ENCODE data around the gene BMPR1B. TPM values are rescaled to one million over a fixed set of nuclear protein-coding genes. Genes with fewer than 3 reads are reported as not detected.

BMPR1B gene
- total and polyA plus RNA-seq, 9 of the 15 experiments (the other 6 are each of a cell fraction or from before 2014, with no cell fraction given), result 0.01 TPM; not detected in 8

DNA sequence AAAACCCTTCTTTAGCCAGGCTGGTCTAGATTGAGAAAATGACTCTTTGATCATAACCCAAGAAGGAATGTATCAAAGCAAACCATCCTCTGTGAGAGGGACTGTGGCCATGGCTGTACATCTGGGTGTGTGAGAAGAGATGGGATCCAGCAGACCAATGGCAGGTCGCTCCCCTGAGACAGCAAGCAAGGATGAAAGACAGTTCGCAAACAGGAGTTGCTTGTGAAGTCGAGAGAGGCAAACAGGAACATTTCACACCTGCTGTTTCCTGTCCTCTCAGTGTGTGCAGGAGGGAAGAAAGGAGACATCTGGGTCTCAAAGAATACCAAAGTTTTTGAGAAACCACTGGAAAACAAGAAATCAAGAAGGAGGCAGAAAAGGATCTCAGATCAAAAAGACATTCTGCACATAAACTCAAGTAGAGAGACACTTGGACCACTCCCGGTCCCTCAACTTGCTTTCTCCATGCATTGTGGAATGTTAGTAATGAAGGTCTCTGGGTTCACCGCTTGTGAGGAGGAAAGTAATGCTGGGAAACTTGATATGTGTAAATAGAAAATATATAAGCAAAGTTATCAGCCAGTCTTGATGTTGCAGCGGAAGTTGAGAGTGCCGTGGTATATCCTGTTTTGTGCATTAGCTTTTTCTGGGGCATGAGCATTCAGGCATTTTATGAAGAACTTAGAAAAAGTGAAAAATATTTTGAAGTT lies 327.5 kb downstream of the BMPR1B start (continued):
- TF ChIP-seq ARID1B (IDR thresholded peaks at IDR 0.05), result no peak
- no peak for TF ChIP-seq YY1 (IDR thresholded peaks at IDR 0.05; ENCODE audit: borderline replicate concordance in 1 of 3, control insufficient read depth in 1 of 3, extremely low read depth in 1 of 3, insufficient read depth in 3 of 3, insufficient read length in 1 of 3, insufficient replicate concordance in 2 of 3, low read depth in 1 of 3, low read length in 2 of 3)
- no peak for TF ChIP-seq ZNF76 (CRISPR knock-in tag; IDR thresholded peaks at IDR 0.05; ENCODE audit: borderline replicate concordance)
- TF ChIP-seq KLF10 (CRISPR knock-in tag; IDR thresholded peaks at IDR 0.05), result no peak
- no peak for TF ChIP-seq KAT8 (IDR thresholded peaks at IDR 0.05; ENCODE audit: low read depth)
- no peak for TF ChIP-seq EZH2 (IDR thresholded peaks at IDR 0.05; ENCODE audit: borderline replicate concordance, low read depth, low read length)
- no peak for TF ChIP-seq CBFA2T2 (conservative IDR thresholded peaks at IDR 0.05)

DNA sequence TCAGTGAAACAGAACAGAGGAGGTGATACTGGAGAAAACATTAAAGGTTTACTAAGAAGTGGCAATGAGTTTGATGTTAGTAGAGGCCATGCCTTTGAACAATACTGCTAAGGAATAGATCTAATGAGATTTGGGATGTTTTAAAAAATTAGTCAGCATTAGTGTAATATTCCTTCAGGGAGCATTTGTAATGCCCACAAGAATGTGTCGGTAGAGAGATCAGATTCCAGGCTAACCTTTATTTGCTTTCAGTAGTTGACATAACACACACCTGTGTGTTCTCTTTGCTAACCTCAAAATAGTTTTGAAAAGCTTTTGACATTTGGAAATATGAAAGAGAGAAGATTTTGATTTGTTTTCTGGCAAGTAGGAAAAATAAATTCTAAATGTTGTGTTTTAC lies 328.8 kb downstream of the BMPR1B start:
- no peaks in the 10 kb centered on the region for H3K9me1 ChIP-seq (ENCODE audit: control insufficient read depth, insufficient read depth, low read length)
- ATAC-seq (no peak), FAIRE-seq (no peak), DNase-seq (ENCODE audit: extremely low read depth in 1 of 4, low spot score in 3 of 4) (no peak)
- H3K4me3 ChIP-seq, result no peak overlapping the region
- no peaks in the 10 kb centered on the region for H4K20me1 ChIP-seq (replicated peaks; ENCODE audit: control insufficient read depth, insufficient read depth, low read length)
- no peaks in the 10 kb centered on the region for H3K36me3 ChIP-seq (ENCODE audit: control insufficient read depth, insufficient read depth, low read length)
- ChIA-PET POLR2A (no interaction called here), CTCF (ENCODE audit: low intra/inter-chr PET ratio) (no interaction called here)
- no peak overlapping the region for H2AFZ ChIP-seq (ENCODE audit: low read depth, low read length)
- no peaks in the 10 kb centered on the region for H3K79me2 ChIP-seq (ENCODE audit: control insufficient read depth, insufficient read depth, low read length)
- H3K4me1 ChIP-seq (replicated peaks in 1 of 2; ENCODE audit: control insufficient read depth in 2 of 2, insufficient read depth in 2 of 2, low read length in 2 of 2), result 0 out of 5 replicates have a peak, but pooled peaks cover 0 to 2% of the 10 kb centered on the region in 2 experiments
- intact Hi-C loops (cut with micrococcal nuclease) (no loop called here), in situ Hi-C loops (cut with MboI) (no loop called here)
- no peak overlapping the region for H3K9ac ChIP-seq (ENCODE audit: insufficient read depth in 1 of 2, low read depth in 2 of 2, low read length in 2 of 2)
- H3K27me3 ChIP-seq (ENCODE audit: control insufficient read depth in 2 of 2, insufficient read depth in 2 of 2, low read length in 2 of 2), result no peaks in the 10 kb centered on the region
- 0% methylated on average over 1 of the region's 1 CpG for WGBS (ENCODE audit: insufficient coverage, low coverage, missing lambda C conversion rate)
- no peak overlapping the region for H3K27ac ChIP-seq (ENCODE audit: extremely low read depth, low read depth, low read length)
- H3K4me2 ChIP-seq (ENCODE audit: insufficient read depth, low read length), result no peak overlapping the region
- no peaks in the 10 kb centered on the region for H3K9me3 ChIP-seq (replicated peaks; ENCODE audit: control insufficient read depth, insufficient read depth, low read depth, low read length)
- BruUV-seq (replicated peaks), result no TSS peak
- TF ChIP-seq, protein P1, sequence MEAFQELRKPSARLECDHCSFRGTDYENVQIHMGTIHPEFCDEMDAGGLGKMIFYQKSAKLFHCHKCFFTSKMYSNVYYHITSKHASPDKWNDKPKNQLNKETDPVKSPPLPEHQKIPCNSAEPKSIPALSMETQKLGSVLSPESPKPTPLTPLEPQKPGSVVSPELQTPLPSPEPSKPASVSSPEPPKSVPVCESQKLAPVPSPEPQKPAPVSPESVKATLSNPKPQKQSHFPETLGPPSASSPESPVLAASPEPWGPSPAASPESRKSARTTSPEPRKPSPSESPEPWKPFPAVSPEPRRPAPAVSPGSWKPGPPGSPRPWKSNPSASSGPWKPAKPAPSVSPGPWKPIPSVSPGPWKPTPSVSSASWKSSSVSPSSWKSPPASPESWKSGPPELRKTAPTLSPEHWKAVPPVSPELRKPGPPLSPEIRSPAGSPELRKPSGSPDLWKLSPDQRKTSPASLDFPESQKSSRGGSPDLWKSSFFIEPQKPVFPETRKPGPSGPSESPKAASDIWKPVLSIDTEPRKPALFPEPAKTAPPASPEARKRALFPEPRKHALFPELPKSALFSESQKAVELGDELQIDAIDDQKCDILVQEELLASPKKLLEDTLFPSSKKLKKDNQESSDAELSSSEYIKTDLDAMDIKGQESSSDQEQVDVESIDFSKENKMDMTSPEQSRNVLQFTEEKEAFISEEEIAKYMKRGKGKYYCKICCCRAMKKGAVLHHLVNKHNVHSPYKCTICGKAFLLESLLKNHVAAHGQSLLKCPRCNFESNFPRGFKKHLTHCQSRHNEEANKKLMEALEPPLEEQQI (IDR thresholded peaks at IDR 0.05), result no peak
- TF ChIP-seq ATF7 (IDR thresholded peaks at IDR 0.05), result no peak
- TF ChIP-seq CREB1 (IDR thresholded peaks at IDR 0.05), result no peak
- no peak for TF ChIP-seq CREB1 (CRISPR knock-in tag; IDR thresholded peaks at IDR 0.05)
- TF ChIP-seq, protein P2, sequence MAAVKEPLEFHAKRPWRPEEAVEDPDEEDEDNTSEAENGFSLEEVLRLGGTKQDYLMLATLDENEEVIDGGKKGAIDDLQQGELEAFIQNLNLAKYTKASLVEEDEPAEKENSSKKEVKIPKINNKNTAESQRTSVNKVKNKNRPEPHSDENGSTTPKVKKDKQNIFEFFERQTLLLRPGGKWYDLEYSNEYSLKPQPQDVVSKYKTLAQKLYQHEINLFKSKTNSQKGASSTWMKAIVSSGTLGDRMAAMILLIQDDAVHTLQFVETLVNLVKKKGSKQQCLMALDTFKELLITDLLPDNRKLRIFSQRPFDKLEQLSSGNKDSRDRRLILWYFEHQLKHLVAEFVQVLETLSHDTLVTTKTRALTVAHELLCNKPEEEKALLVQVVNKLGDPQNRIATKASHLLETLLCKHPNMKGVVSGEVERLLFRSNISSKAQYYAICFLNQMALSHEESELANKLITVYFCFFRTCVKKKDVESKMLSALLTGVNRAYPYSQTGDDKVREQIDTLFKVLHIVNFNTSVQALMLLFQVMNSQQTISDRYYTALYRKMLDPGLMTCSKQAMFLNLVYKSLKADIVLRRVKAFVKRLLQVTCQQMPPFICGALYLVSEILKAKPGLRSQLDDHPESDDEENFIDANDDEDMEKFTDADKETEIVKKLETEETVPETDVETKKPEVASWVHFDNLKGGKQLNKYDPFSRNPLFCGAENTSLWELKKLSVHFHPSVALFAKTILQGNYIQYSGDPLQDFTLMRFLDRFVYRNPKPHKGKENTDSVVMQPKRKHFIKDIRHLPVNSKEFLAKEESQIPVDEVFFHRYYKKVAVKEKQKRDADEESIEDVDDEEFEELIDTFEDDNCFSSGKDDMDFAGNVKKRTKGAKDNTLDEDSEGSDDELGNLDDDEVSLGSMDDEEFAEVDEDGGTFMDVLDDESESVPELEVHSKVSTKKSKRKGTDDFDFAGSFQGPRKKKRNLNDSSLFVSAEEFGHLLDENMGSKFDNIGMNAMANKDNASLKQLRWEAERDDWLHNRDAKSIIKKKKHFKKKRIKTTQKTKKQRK (IDR thresholded peaks at IDR 0.05; ENCODE audit: borderline replicate concordance, low read depth, low read length), result no peak
- no peak for TF ChIP-seq ZBTB12 (CRISPR knock-in tag; IDR thresholded peaks at IDR 0.05)
